ENCODE measurements around the gene WDR55.
"Not testable (repeated sequence)": the region's sequence is repeated elsewhere in the genome, so short reads cannot be mapped to it uniquely, and the experiment has no call there.

The WDR55 gene

DNA sequence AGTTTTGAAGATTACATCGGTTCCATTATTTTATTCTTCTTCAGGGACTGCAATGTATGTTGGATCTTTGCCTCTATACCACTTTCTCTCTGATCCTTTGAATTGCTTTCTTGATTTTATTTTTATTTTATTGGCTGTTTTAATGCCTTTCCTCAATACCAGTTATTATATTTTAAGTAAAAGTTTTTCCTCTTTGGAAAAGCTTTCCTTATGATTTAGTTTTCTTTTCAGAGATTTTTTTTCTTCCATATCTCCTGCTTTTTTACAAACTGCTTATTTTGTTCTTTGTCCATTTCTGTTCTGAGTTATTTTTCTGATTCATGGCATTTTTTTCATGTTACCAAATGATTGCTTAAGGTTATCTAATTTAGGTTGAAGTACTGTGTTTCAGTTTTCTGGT lies 47.1 kb downstream of the WDR55 start:
- DNase-seq: no peak

DNA sequence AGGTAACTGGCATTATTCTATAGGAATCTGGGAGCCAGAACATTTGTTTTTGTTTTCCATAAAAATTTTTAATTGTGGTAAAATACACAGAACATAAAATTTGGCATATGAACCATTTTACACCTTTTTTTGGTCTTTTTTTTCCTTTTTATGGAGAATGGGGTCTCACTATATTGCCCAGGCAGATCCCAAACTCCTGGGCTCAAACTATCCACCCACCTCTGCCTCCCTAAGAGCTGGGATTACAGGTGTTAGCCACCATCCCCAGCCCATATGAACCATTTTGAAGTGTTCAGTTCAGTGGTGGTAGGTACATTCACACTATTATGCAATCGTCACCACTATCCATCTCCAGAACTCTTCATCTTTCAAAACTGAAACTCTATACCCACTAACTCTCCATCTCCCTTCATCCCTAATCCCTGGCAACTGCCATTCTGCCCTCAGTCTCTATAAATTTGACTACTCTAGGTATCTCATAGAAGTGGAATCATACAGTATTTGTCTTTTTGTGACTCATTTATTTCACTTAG lies 48.9 kb downstream of the WDR55 start:
- DNase-seq: no peak

DNA sequence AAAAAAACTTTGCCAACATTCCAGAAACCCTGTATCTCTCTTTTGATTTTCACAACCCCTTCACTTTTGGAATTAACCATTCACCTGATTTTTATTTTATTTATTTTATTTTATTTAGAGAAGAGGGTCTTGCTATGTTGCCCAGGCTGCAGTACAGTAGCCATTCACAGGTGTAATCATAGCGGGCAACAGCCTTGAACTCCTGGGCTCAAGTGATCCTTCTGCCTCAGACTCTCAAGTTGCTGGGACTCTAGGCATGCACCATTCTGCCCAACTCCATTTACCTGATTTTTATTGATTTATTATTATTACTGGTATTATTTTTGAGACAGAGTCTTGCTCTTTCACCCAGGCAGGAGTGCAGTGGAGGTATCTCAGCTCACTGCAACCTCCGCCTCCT lies 51.5 kb downstream of the WDR55 start:
- not testable (repeated sequence) for DNase-seq

DNA sequence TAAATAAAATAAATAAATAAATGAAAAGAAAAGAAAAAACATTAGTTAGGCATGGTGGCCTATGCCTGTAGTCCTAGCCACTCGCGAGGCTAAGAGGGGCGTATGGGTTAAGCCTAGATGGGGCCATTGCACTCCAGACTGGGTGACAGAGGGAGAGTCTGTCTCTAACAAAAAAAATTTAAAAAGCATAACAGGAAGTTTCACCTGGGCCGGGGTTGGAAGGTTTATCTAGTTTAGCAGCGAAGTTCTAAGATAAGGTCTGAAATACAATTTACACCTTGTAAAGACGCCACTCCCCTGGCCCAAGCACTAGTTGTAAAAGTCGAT lies 53.5 kb downstream of the WDR55 start:
- DNase-seq: no peak

DNA sequence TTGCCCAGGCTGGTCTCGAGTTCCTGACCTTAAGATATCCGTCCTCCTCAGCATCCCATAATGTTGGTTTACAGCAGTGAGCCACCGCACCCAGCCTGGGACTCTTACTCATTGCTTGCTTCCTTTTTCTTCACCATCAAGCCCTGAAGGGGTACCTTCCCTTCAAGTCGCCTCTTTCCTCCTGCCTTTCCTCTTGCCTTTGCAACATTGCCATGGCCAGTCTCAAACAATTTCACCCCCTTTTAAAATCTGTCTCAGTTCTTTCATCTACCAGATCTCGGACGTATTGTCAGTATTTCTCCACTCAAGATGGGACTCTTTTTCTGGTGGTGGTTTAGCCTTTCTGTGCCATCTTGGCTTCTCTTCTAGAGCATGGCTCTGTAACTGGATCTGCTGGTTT lies 56.0 kb downstream of the WDR55 start:
- DNase-seq: not testable (repeated sequence)

DNA sequence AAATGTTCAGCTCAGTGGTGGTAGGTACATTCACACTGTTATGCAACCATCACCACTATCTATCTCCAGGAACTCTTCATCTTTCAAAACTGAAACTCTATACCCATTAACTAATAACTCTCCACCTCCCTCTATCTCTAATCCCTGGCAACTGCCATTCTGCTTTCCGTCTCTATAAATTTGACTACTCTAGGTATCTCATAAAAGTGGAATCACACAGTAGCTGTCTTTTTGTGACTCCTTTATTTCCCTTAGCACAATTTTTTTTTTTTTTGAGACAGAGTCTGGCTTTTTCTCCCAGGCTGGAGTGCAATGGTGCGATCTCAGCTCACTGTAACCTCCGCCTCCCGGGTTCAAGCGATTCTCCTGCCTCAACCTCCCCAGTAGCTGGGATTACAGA lies 56.7 kb downstream of the WDR55 start:
- not testable (repeated sequence) for DNase-seq

Measured in stimulated activated CD4-positive, alpha-beta T cell treated with anti-CD3 and anti-CD28 coated beads, Interleukin-15, amount 100 ng/mL, for 24 hours (primary cell).